NT2/D1 (cell line): ENCODE data around the gene ARHGAP42.

Experiments
- DNase-seq: peaks from one replicate; pipeline ENCODE4 v3.0.0-alpha.2; 2011; ENCODE audit warnings: low read depth, low spot score
- H3K27me3 ChIP-seq: 2 replicates; pipeline ENCODE4 v1.6.0; 2011; ENCODE audit warnings: mild to moderate bottlenecking; ENCODE audit not compliant: insufficient read length, insufficient read depth
- H3K36me3 ChIP-seq: 2 replicates; pipeline ENCODE4 v1.6.1; 2011; ENCODE audit warnings: mild to moderate bottlenecking, low read length, mixed read lengths; ENCODE audit not compliant: insufficient read depth, insufficient read length
- H3K4me1 ChIP-seq: 2 replicates; pipeline ENCODE4 v1.5.1; 2011; ENCODE audit not compliant: insufficient read depth, insufficient read length
- H3K4me3 ChIP-seq: 2 replicates; pipeline ENCODE4 v1.5.1; 2011; ENCODE audit warnings: low read depth; ENCODE audit not compliant: insufficient read length
- H3K9ac ChIP-seq: 2 replicates; pipeline ENCODE4 v1.6.0; 2011; ENCODE audit warnings: low read depth; ENCODE audit not compliant: insufficient read length
- H3K9me3 ChIP-seq: 2 replicates; pipeline ENCODE4 v1.5.1; 2011; ENCODE audit warnings: mild to moderate bottlenecking, low read length; ENCODE audit not compliant: insufficient read depth
- SUZ12 ChIP-seq: IDR thresholded peaks from 2 replicates; pipeline ENCODE4 v1.6.1; 2011; ENCODE audit not compliant: insufficient read length, insufficient read depth; ENCODE audit errors: extremely low read depth
- YY1 ChIP-seq: IDR thresholded peaks from 2 replicates; pipeline ENCODE4 v1.6.1; 2011; ENCODE audit not compliant: insufficient read length, insufficient read depth
- ZNF274 ChIP-seq: IDR thresholded peaks from 2 replicates; pipeline ENCODE4 v1.6.1; 2011; ENCODE audit warnings: mild to moderate bottlenecking, low read depth, low read length

Gene ARHGAP42

DNA sequence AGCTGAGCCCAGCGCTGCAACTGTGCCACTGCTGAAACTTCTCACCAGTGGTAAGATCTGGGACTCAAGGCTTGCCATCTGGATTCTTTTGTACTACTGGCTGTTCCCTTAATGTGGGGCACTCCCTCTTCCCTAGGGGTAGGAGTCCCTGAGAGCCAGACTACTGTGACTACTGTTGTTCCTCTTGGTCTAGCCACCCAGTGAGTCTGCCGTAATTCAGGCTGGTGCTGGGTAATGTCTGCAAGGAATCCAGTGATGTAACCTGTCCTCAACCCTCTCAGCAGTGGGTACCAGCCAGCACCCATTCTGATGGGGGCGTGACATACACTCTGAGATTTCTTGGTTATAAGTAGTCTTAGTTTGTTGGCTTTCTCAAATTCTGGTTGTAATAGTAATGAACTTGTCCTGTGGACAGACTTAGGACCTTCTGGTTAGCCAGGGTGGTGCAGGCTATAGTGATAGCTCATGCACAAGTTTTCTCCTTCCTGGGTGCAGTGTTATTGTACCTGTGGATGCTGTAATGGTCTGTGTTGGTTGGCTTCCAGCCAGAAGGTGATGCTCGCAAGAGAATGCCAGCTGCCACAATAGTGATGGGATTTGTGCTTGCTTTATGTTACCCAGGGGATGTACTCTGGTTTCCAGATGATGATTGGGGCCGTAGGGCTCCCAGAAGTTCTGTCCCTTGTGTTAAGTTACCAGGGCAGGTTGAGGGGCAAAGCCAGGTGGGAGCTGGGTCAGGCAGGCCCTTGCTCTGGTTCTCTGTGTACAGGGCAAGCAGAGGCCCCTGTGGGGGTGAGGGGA lies 65.5 kb downstream of the ARHGAP42 start:
- Histone ChIP-seq H3K4me1 (peaks cover 3% of the 10 kb centered on the region), H3K9ac (no peak overlapping the region), H3K27me3 (no peaks in the 10 kb centered on the region), H3K4me3 (no peak overlapping the region), H3K9me3 (peaks cover 9% of the 10 kb centered on the region), H3K36me3 (peaks cover 2% of the 10 kb centered on the region)
- no peak for DNase-seq
- TF ChIP-seq YY1: no peak
- no peak for TF ChIP-seq ZNF274
- no peak for TF ChIP-seq SUZ12

- Histone ChIP-seq H3K27me3 (no peaks in the 10 kb centered on the region), H3K9me3 (peaks cover 9% of the 10 kb centered on the region), H3K4me3 (no peak overlapping the region), H3K9ac (no peak overlapping the region), H3K36me3 (peaks cover 2% of the 10 kb centered on the region), H3K4me1 (peaks cover 3% of the 10 kb centered on the region)
- TF ChIP-seq YY1: no peak
- no peak for TF ChIP-seq ZNF274
- TF ChIP-seq SUZ12: no peak
- DNase-seq: no peak
Observed at GRCh38 chr11:100753172-100753543, 66.1 kb downstream of the ARHGAP42 start.

DNA sequence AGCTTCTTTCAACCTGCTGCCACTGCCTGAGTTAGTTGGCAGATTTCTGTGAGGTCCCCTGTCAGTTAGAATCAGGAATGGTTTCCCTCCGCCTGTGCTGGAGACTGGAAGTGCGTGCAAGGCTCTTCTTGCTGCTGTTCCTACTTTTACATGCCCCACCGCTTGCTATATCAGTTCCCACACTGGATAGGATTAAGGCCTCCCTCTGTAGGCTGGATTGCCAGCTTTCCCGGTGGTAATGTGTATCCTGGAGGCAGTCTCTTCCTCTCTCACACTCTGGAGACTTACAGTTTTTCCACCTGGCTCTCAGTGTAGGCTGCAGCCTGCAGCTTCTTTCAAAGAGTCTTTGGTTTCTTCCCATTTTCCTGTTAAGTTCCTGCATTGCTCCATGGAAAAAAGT lies 66.5 kb downstream of the ARHGAP42 start:
- peaks cover 2% of the 10 kb centered on the region for H3K36me3 ChIP-seq
- H3K4me1 ChIP-seq: peaks cover 3% of the 10 kb centered on the region
- no peak overlapping the region for H3K4me3 ChIP-seq
- H3K9me3 ChIP-seq: peaks cover 9% of the 10 kb centered on the region
- TF ChIP-seq YY1: no peak
- TF ChIP-seq SUZ12: no peak
- no peak for TF ChIP-seq ZNF274
- no peaks in the 10 kb centered on the region for H3K27me3 ChIP-seq
- H3K9ac ChIP-seq: peak overlapping the region; percentile 17
- DNase-seq: no peak

DNA sequence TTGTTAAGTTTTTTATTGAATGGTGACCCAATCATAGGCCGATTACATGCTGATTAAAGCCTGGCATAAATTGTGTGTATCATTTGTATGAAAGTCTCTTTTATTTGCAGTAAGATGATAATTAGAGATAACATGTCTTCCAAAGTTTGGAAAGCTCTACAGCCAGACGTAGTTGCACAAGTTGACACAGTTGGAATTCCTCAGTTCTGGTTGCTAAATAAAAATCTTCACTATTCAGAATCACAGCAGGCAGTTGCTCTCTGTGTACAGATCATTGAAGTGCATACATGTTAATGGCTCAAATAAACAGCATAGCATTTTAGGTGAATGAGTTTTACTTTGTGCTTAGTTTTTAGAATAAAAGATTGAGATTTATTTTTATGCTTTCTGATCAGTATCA lies 69.5 kb downstream of the ARHGAP42 start:
- no peak overlapping the region for H3K4me3 ChIP-seq
- H3K36me3 ChIP-seq: no peaks in the 10 kb centered on the region
- no peaks in the 10 kb centered on the region for H3K9me3 ChIP-seq
- H3K4me1 ChIP-seq: peaks cover 3% of the 10 kb centered on the region
- DNase-seq: no peak
- H3K27me3 ChIP-seq: no peaks in the 10 kb centered on the region
- TF ChIP-seq SUZ12 (no peak), ZNF274 (no peak), YY1 (no peak)
- H3K9ac ChIP-seq: no peak overlapping the region

DNA sequence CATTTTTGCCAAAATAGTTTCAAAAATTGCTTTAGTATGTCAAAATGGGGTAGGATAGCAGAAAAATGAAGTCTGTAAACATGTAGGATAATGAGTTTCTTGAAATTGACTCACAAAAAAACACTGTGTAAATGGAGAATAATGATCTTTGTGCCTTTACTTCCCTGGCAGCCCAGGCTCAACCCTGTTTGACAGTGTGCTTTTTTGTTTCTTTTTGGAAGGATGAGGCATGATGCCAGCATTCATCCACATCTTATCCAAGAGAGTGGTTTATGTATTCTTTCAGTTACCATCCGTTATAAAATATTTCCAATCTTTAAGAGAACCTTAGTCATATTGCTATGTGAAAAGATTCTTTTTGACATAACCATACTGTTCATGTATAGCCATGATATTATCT lies 70.6 kb downstream of the ARHGAP42 start:
- Histone ChIP-seq H3K4me1 (peaks cover 3% of the 10 kb centered on the region), H3K27me3 (no peaks in the 10 kb centered on the region), H3K9me3 (no peaks in the 10 kb centered on the region), H3K4me3 (no peak overlapping the region), H3K9ac (no peak overlapping the region), H3K36me3 (no peaks in the 10 kb centered on the region)
- TF ChIP-seq ZNF274 (no peak), YY1 (no peak), SUZ12 (no peak)
- DNase-seq: no peak

- TF ChIP-seq ZNF274 (no peak), YY1 (no peak), SUZ12 (no peak)
- Histone ChIP-seq H3K9me3 (no peaks in the 10 kb centered on the region), H3K9ac (no peak overlapping the region), H3K4me3 (no peak overlapping the region), H3K4me1 (no peaks in the 10 kb centered on the region), H3K27me3 (no peaks in the 10 kb centered on the region), H3K36me3 (no peaks in the 10 kb centered on the region)
- DNase-seq: no peak
Observed at GRCh38 chr11:100759106-100759505, 72.0 kb downstream of the ARHGAP42 start.

DNA sequence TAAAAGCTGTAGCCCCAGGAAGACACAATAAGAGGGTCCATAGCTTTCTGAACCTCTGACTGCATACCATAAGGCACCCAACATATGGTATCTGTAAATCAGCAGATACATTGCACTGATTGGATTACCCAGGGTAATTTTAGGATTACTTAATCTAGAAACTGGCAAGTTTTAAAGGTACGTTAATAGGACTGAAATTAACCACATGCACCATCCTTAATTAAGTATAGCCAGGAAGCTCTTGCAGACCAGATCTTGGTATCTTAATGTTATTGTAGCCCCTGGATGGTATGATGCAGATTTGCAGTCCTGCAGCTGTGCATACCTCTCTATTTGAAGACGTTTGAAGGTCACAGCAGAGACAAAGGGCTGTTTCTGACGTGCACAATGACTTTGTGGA lies 72.8 kb downstream of the ARHGAP42 start:
- no peaks in the 10 kb centered on the region for H3K9me3 ChIP-seq
- H3K4me3 ChIP-seq: no peak overlapping the region
- H3K27me3 ChIP-seq: no peaks in the 10 kb centered on the region
- H3K4me1 ChIP-seq: no peaks in the 10 kb centered on the region
- DNase-seq: no peak
- no peaks in the 10 kb centered on the region for H3K36me3 ChIP-seq
- TF ChIP-seq ZNF274 (no peak), SUZ12 (no peak), YY1 (no peak)
- H3K9ac ChIP-seq: no peak overlapping the region
